ENCODE measurements around the gene SEC14L5. TPM values are rescaled to one million over a fixed set of nuclear protein-coding genes. Genes with fewer than 3 reads are reported as not detected.

Gene SEC14L5
- total RNA-seq, 1 experiment from 2014 or later, result not detected

- H3K9ac ChIP-seq (ENCODE audit: low read length), result no peak overlapping the region
- H3K9me2 ChIP-seq (replicated peaks; ENCODE audit: low read length), result no peaks in the 10 kb centered on the region
- 0 out of 2 replicates have a peak, but pooled peaks cover 8% of the 10 kb centered on the region for H3K27me3 ChIP-seq (ENCODE audit: low read length)
- no peak overlapping the region for H3K4me2 ChIP-seq (ENCODE audit: low read length)
- no peaks in the 10 kb centered on the region for H4K20me1 ChIP-seq (ENCODE audit: low read length)
- H3K79me2 ChIP-seq (ENCODE audit: low read length), result no peaks in the 10 kb centered on the region
- DNase-seq (no peak), ATAC-seq (no peak)
- no peak overlapping the region for H2AFZ ChIP-seq (ENCODE audit: low read length)
- CTCF ChIA-PET, result no interaction called here
- BruUV-seq (replicated peaks), result no TSS peak
- no peak overlapping the region for H3K4me3 ChIP-seq (ENCODE audit: low read length)
- H3F3A ChIP-seq (ENCODE audit: low read length, unreplicated experiment), result no peaks in the 10 kb centered on the region
- no peak overlapping the region for H3K27ac ChIP-seq (ENCODE audit: low read length)
- no peaks in the 10 kb centered on the region for H3K4me1 ChIP-seq (ENCODE audit: insufficient read depth, low read length)
- POLR2A ChIA-PET (ENCODE audit: unreplicated experiment), result interaction anchor here (0.6 kb wide), 1 partner anchor 276 kb away, joined by 3 read pairs; no protein-coding TSS in a partner anchor
- no peaks in the 10 kb centered on the region for H3K36me3 ChIP-seq (ENCODE audit: low read depth, low read length)
- TF ChIP-seq EZH2 (IDR thresholded peaks at IDR 0.05; ENCODE audit: low read length, unreplicated experiment), result no peak
- TF ChIP-seq EZH2phosphoT487 (IDR thresholded peaks at IDR 0.05; ENCODE audit: borderline replicate concordance, low read length), result no peak
- no peak for TF ChIP-seq CTCF (conservative IDR thresholded peaks at IDR 0.05; ENCODE audit: low read depth, low read length)
- intact Hi-C loops (cut with micrococcal nuclease), result no loop called here
- no peaks in the 10 kb centered on the region for H3K9me3 ChIP-seq (ENCODE audit: low read length)
These were observed 52.6 kb downstream of the SEC14L5 start for GRCh38 chr16:5010576-5011329.

GRCh38 chr16:5011637-5012036, 53.5 kb downstream of the SEC14L5 start:
- CTCF ChIA-PET, result no interaction called here
- no TSS peak for BruUV-seq (replicated peaks)

More at GRCh38 chr16:5011637-5012036, 53.5 kb downstream of the SEC14L5 start:
- Histone ChIP-seq H3K36me3 (ENCODE audit: low read depth, low read length) (no peaks in the 10 kb centered on the region), H3K27me3 (ENCODE audit: low read length) (0 out of 2 replicates have a peak, but pooled peaks cover 8% of the 10 kb centered on the region), H4K20me1 (ENCODE audit: low read length) (no peaks in the 10 kb centered on the region), H3K9me3 (ENCODE audit: low read length) (no peaks in the 10 kb centered on the region), H2AFZ (ENCODE audit: low read length) (no peak overlapping the region), H3K4me2 (ENCODE audit: low read length) (no peak overlapping the region), H3F3A (ENCODE audit: low read length, unreplicated experiment) (no peaks in the 10 kb centered on the region), H3K4me3 (ENCODE audit: low read length) (no peak overlapping the region), H3K79me2 (ENCODE audit: low read length) (no peaks in the 10 kb centered on the region), H3K27ac (ENCODE audit: low read length) (no peak overlapping the region), H3K9ac (ENCODE audit: low read length) (no peak overlapping the region), H3K4me1 (ENCODE audit: insufficient read depth, low read length) (no peaks in the 10 kb centered on the region), H3K9me2 (replicated peaks; ENCODE audit: low read length) (no peaks in the 10 kb centered on the region)
- DNase-seq, result no peak
- POLR2A ChIA-PET (ENCODE audit: unreplicated experiment), result no interaction called here
- no peak for ATAC-seq
- intact Hi-C loops (cut with micrococcal nuclease), result no loop called here
- TF ChIP-seq EZH2phosphoT487 (IDR thresholded peaks at IDR 0.05; ENCODE audit: borderline replicate concordance, low read length), result no peak
- no peak for TF ChIP-seq EZH2 (IDR thresholded peaks at IDR 0.05; ENCODE audit: low read length, unreplicated experiment)
- no peak for TF ChIP-seq CTCF (conservative IDR thresholded peaks at IDR 0.05; ENCODE audit: low read depth, low read length)

Data from PC-3 (cell line).